Measurements from ENCODE around the gene RBM4. TPM values are rescaled to one million over a fixed set of nuclear protein-coding genes. Genes with fewer than 3 reads are reported as not detected.

The RBM4 gene
- total RNA-seq, 1 experiment from 2014 or later = 164 TPM

- ChIA-PET POLR2A (ENCODE audit: unreplicated experiment) (no interaction called here), CTCF (no interaction called here)
- Histone ChIP-seq H3K36me3 (ENCODE audit: low read depth, low read length) (peaks cover 17% of the 10 kb centered on the region), H4K20me1 (ENCODE audit: low read length) (no peaks in the 10 kb centered on the region), H3K27me3 (ENCODE audit: low read length) (no peaks in the 10 kb centered on the region), H3K9me2 (replicated peaks; ENCODE audit: low read length) (no peaks in the 10 kb centered on the region), H3K4me3 (ENCODE audit: low read length) (no peak overlapping the region), H3F3A (ENCODE audit: low read length, unreplicated experiment) (no peaks in the 10 kb centered on the region), H3K27ac (ENCODE audit: low read length) (no peak overlapping the region), H3K9ac (ENCODE audit: low read length) (no peak overlapping the region), H3K79me2 (ENCODE audit: low read length) (no peaks in the 10 kb centered on the region), H3K9me3 (ENCODE audit: low read length) (no peaks in the 10 kb centered on the region), H3K4me2 (ENCODE audit: low read length) (no peak overlapping the region), H3K4me1 (ENCODE audit: insufficient read depth, low read length) (no peaks in the 10 kb centered on the region), H2AFZ (ENCODE audit: low read length) (no peak overlapping the region)
- no TSS peak for BruUV-seq (replicated peaks)
- TF ChIP-seq CTCF (conservative IDR thresholded peaks at IDR 0.05; ENCODE audit: low read depth, low read length) = no peak
- no peak for TF ChIP-seq EZH2phosphoT487 (IDR thresholded peaks at IDR 0.05; ENCODE audit: borderline replicate concordance, low read length)
- no peak for TF ChIP-seq EZH2 (IDR thresholded peaks at IDR 0.05; ENCODE audit: low read length, unreplicated experiment)
- DNase-seq (no peak), ATAC-seq (peak; percentile 39; the same call in 1 of the 2 replicates)
- intact Hi-C loops (cut with micrococcal nuclease) = no loop called here
These were observed 48.6 kb downstream of the RBM4 start for GRCh38 chr11:66686801-66687750.

- H2AFZ ChIP-seq (ENCODE audit: low read length) = no peak overlapping the region
- H3K9ac ChIP-seq (ENCODE audit: low read length) = no peak overlapping the region
- no peak overlapping the region for H3K4me2 ChIP-seq (ENCODE audit: low read length)
- H3K36me3 ChIP-seq (ENCODE audit: low read depth, low read length) = peaks cover 17% of the 10 kb centered on the region
- no peaks in the 10 kb centered on the region for H3F3A ChIP-seq (ENCODE audit: low read length, unreplicated experiment)
- BruUV-seq (replicated peaks) = no TSS peak
- TF ChIP-seq EZH2 (IDR thresholded peaks at IDR 0.05; ENCODE audit: low read length, unreplicated experiment) = no peak
- no peak for TF ChIP-seq CTCF (conservative IDR thresholded peaks at IDR 0.05; ENCODE audit: low read depth, low read length)
- no peak for TF ChIP-seq EZH2phosphoT487 (IDR thresholded peaks at IDR 0.05; ENCODE audit: borderline replicate concordance, low read length)
- DNase-seq (no peak), ATAC-seq (no peak)
- ChIA-PET CTCF (no interaction called here), POLR2A (ENCODE audit: unreplicated experiment) (no interaction called here)
- no peaks in the 10 kb centered on the region for H3K4me1 ChIP-seq (ENCODE audit: insufficient read depth, low read length)
- no peak overlapping the region for H3K27ac ChIP-seq (ENCODE audit: low read length)
- H3K9me3 ChIP-seq (ENCODE audit: low read length) = no peaks in the 10 kb centered on the region
- no peak overlapping the region for H3K4me3 ChIP-seq (ENCODE audit: low read length)
- H4K20me1 ChIP-seq (ENCODE audit: low read length) = no peaks in the 10 kb centered on the region
- intact Hi-C loops (cut with micrococcal nuclease) = no loop called here
- no peaks in the 10 kb centered on the region for H3K27me3 ChIP-seq (ENCODE audit: low read length)
- no peaks in the 10 kb centered on the region for H3K9me2 ChIP-seq (replicated peaks; ENCODE audit: low read length)
- no peaks in the 10 kb centered on the region for H3K79me2 ChIP-seq (ENCODE audit: low read length)
These were observed 49.4 kb downstream of the RBM4 start for GRCh38 chr11:66687831-66688281.
